MM.1S (cell line): ENCODE data around the gene SDF2L1.

Experiments used
- DNase-seq: peaks from one replicate; pipeline ENCODE4 v3.0.0-alpha.2; 2015
- H2AFZ ChIP-seq: fragments of 300-600 bp; sonication (generic); 2 replicates; pipeline ENCODE4 v1.6.0; 2016; ENCODE audit warnings: antibody characterized with exemption, low read length
- H3F3A ChIP-seq: fragments of 300-600 bp; sonication (generic); 2 replicates; pipeline ENCODE4 v1.6.1; 2016; ENCODE audit warnings: mild to moderate bottlenecking, antibody characterized with exemption, low read length, moderate library complexity, mixed read lengths; ENCODE audit not compliant: insufficient read depth
- H3K27ac ChIP-seq: fragments of 300-600 bp; sonication (generic); 2 replicates; pipeline ENCODE4 v1.5.1; 2016; ENCODE audit warnings: mild to moderate bottlenecking, low read length
- H3K27me3 ChIP-seq: fragments of 300-600 bp; sonication (generic); replicated peaks from 2 replicates; pipeline ENCODE4 v1.6.0; 2016; ENCODE audit warnings: low read length; ENCODE audit not compliant: insufficient read depth
- H3K36me3 ChIP-seq: fragments of 300-600 bp; sonication (generic); replicated peaks from 2 replicates; pipeline ENCODE4 v1.6.1; 2016; ENCODE audit warnings: mild to moderate bottlenecking, low read length, mixed read lengths; ENCODE audit not compliant: insufficient read depth
- H3K4me1 ChIP-seq: fragments of 300-600 bp; sonication (generic); 2 replicates; pipeline ENCODE4 v1.6.1; 2016; ENCODE audit warnings: low read length, mixed read lengths
- H3K4me2 ChIP-seq: fragments of 300-600 bp; sonication (generic); 2 replicates; pipeline ENCODE4 v1.6.0; 2016; ENCODE audit warnings: low read depth, low read length
- H3K4me3 ChIP-seq: fragments of 300-600 bp; sonication (generic); 2 replicates; pipeline ENCODE4 v1.5.1; 2016; ENCODE audit warnings: low read length, mixed read lengths
- H3K79me2 ChIP-seq: fragments of 300-600 bp; sonication (generic); 2 replicates; pipeline ENCODE4 v1.6.1; 2016; ENCODE audit warnings: mixed run types, low read length, mixed read lengths
- H3K9ac ChIP-seq: fragments of 300-600 bp; sonication (generic); 2 replicates; pipeline ENCODE4 v1.6.1; 2016; ENCODE audit warnings: low read length, mixed read lengths
- H3K9me2 ChIP-seq: fragments of 300-600 bp; sonication (generic); replicated peaks from 2 replicates; pipeline ENCODE4 v1.6.1; 2016; ENCODE audit warnings: mild to moderate bottlenecking, low read length, mixed read lengths; ENCODE audit not compliant: insufficient read depth
- H3K9me3 ChIP-seq: fragments of 300-600 bp; sonication (generic); replicated peaks from 2 replicates; pipeline ENCODE4 v1.6.1; 2016; ENCODE audit warnings: mild to moderate bottlenecking, low read length, mixed read lengths; ENCODE audit not compliant: insufficient read depth
- H4K20me1 ChIP-seq: fragments of 300-600 bp; sonication (generic); 2 replicates; pipeline ENCODE4 v1.6.1; 2016; ENCODE audit warnings: mild to moderate bottlenecking, low read length, moderate library complexity, mixed read lengths; ENCODE audit not compliant: insufficient read depth
- CTCF ChIP-seq: fragments of 300-600 bp; sonication (generic); IDR thresholded peaks from 2 replicates; pipeline ENCODE4 v1.5.1; 2016; ENCODE audit warnings: antibody characterized with exemption, low read length, mixed read lengths
- EZH2 ChIP-seq: fragments of 300-600 bp; sonication (generic); optimal IDR thresholded peaks from 2 replicates; pipeline ENCODE3; 2017; ENCODE audit warnings: low read depth, mild to moderate bottlenecking, antibody characterized with exemption, low read length, mixed read lengths
- EZH2phosphoT487 ChIP-seq: fragments of 300-600 bp; sonication (generic); IDR thresholded peaks from 2 replicates; pipeline ENCODE4 v1.6.1; 2018; ENCODE audit warnings: antibody characterized with exemption, low read length

SDF2L1 gene

GRCh38 chr22:21652010-21652546 lies 10.0 kb downstream of the SDF2L1 start:
- Histone ChIP-seq H3K4me2 (peak overlapping the region; percentile 100), H3K9ac (peak overlapping the region; percentile 70), H3K36me3 (no peaks in the 10 kb centered on the region), H3K9me2 (no peaks in the 10 kb centered on the region), H2AFZ (peak overlapping the region; percentile 100), H3K9me3 (no peaks in the 10 kb centered on the region), H3K27ac (peak overlapping the region; percentile 48; the same call in 1 of the 2 replicates), H3K27me3 (no peaks in the 10 kb centered on the region), H3K79me2 (peaks cover 11% of the 10 kb centered on the region; the same call in 1 of the 2 replicates), H3K4me3 (peak overlapping the region; percentile 91), H4K20me1 (no peaks in the 10 kb centered on the region), H3F3A (peaks cover 19% of the 10 kb centered on the region), H3K4me1 (peaks cover 12% of the 10 kb centered on the region)
- DNase-seq: peak; percentile 90
- TF ChIP-seq CTCF (no peak), EZH2 (no peak), EZH2phosphoT487 (no peak)

- Histone ChIP-seq H3K27ac (no peak overlapping the region), H3K4me1 (peaks cover 14% of the 10 kb centered on the region), H2AFZ (peak overlapping the region; percentile 100), H3K4me2 (peak overlapping the region; percentile 100), H3K9me3 (no peaks in the 10 kb centered on the region), H3K4me3 (peak overlapping the region; percentile 91), H3K9me2 (no peaks in the 10 kb centered on the region), H3K27me3 (no peaks in the 10 kb centered on the region), H4K20me1 (no peaks in the 10 kb centered on the region), H3F3A (peaks cover 20% of the 10 kb centered on the region), H3K36me3 (no peaks in the 10 kb centered on the region), H3K79me2 (peaks cover 11% of the 10 kb centered on the region; the same call in 1 of the 2 replicates), H3K9ac (peak overlapping the region; percentile 70)
- no peak for DNase-seq
- no peak for TF ChIP-seq CTCF
Measured at GRCh38 chr22:21652547-21653545, 10.7 kb downstream of the SDF2L1 start.

- H3K27me3 ChIP-seq: peaks cover 14% of the 10 kb centered on the region
- peaks cover 11% of the 10 kb centered on the region; the same call in 1 of the 2 replicates for H3K79me2 ChIP-seq
- no peak for TF ChIP-seq EZH2
- no peak for TF ChIP-seq CTCF
- no peak for TF ChIP-seq EZH2phosphoT487
- H3K4me1 ChIP-seq: peaks cover 7% of the 10 kb centered on the region
- H3K4me3 ChIP-seq: peak overlapping the region; percentile 74
- no peak overlapping the region for H3K27ac ChIP-seq
- no peaks in the 10 kb centered on the region for H3K36me3 ChIP-seq
- DNase-seq: no peak
- H3K9me2 ChIP-seq: no peaks in the 10 kb centered on the region
- peaks cover 8% of the 10 kb centered on the region for H3F3A ChIP-seq
- no peaks in the 10 kb centered on the region for H4K20me1 ChIP-seq
- peak overlapping the region; percentile 96 for H2AFZ ChIP-seq
- H3K9ac ChIP-seq: peak overlapping the region; percentile 10; the same call in 1 of the 2 replicates
- peak overlapping the region; percentile 94 for H3K4me2 ChIP-seq
- no peaks in the 10 kb centered on the region for H3K9me3 ChIP-seq
Measured at GRCh38 chr22:21657020-21657359, 14.9 kb downstream of the SDF2L1 start.
